GM12891 (cell line): ENCODE measurements around the gene GPRIN2.
"Not testable (repeated sequence)": the region's sequence is repeated elsewhere in the genome, so short reads cannot be mapped to it uniquely, and the experiment has no call there.

Experiments used
- PAX5 ChIP-seq: IDR thresholded peaks from 2 replicates; pipeline ENCODE4 v1.6.1; 2011; ENCODE audit warnings: low read length, moderate library complexity, mild to moderate bottlenecking; ENCODE audit not compliant: insufficient read depth, severe bottlenecking
- POLR2A ChIP-seq: IDR thresholded peaks from 2 replicates; pipeline ENCODE4 v1.6.1; 2011; ENCODE audit warnings: low read depth, low read length, control low read depth
- POLR2AphosphoS5 ChIP-seq: IDR thresholded peaks from 2 replicates; pipeline ENCODE4 v1.6.1; 2011; ENCODE audit warnings: low read depth, low read length, control low read depth
- SPI1 ChIP-seq: IDR thresholded peaks from 2 replicates; pipeline ENCODE4 v1.6.1; 2011; ENCODE audit warnings: low read depth, low read length, control low read depth
- TAF1 ChIP-seq: IDR thresholded peaks from 2 replicates; pipeline ENCODE4 v1.6.1; 2011; ENCODE audit warnings: low read depth, low read length, control low read depth

GRCh38 chr10:46570655-46571054 is 14.2 kb upstream of the GPRIN2 start:
- not testable (repeated sequence) for TF ChIP-seq TAF1, POLR2AphosphoS5, POLR2A, SPI1, PAX5
